Right renal cortex interstitium (tissue), 3 donors: ENCODE measurements around the gene POLR2F. TPM values are rescaled to one million over a fixed set of nuclear protein-coding genes. Genes with fewer than 3 reads are reported as not detected.

Experiments used
- DNase-seq, 3 donors: peaks; one replicate each; pipeline ENCODE4 v3.0.0-alpha.2; 2013; ENCODE audit warnings: low read depth in 3 of 3, low spot score in 2 of 3
- polyA plus RNA-seq, 3 donors: library from polyadenylated mRNA; unstranded; fragments of 120-200 nt; gene quantifications; one replicate each; pipeline ENCODE4 v1.2.1, GENCODE V29; 2013; ENCODE audit not compliant: insufficient read length in 3 of 3

POLR2F gene
- polyA plus RNA-seq, 3 donors = 66.2 to 78.4 (median 72.5) TPM

DNA sequence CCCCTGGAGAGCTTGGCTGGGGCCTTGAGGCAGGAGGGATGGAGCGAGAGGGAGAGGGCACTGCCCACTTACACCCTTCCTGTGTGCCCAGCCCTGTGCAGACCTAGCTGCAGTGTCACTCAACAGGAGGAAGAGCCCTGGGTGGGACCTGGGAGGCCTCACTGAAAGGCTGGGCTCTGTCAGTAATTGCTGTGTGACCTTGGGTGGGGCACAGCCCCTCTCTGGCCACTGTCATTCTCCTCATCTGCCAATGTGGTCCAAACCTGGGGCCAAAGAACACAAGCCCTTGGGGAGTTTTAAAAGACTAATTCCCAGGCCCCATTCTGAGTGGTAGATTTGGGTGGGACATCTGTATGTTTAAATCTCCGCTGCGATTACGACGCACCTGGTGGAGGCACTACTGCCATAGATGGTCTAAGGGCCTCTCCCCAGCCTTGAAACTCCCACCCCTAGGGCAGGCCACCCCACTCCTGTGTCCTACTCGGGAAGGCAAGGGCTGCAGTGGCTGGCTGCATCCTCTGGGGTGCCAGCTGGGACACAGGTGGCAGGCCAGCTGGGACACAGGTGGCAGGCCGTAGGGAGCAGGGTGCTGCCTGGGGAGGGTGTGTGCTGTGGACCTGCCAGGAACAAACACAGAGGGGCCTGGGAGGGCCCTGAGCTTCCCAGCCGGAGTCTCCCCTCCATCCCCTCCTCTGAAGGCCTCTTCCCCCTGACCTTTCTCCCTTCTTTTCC lies 43.2 kb downstream of the POLR2F start:
- no peak for DNase-seq

DNA sequence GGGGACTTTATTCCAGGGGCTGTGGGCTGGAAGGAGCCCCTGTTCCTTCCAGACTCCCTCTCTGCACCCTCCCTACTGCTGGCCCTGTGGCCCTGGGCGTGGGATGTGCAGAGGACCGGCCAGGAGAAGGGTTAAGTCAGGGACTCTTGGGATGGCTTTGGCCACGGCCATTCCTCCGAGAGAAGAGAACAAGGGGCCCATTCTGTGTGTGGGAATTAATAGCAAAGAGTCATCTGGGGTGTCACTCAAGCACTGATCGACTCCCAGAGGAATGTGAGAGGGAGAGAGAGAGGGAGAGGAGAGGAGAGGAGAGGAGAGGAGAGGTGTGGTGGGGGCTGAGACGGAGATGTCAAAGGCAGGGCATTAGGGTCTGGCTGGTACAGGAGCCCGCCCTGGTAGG lies 45.0 kb downstream of the POLR2F start:
- no peak for DNase-seq

DNA sequence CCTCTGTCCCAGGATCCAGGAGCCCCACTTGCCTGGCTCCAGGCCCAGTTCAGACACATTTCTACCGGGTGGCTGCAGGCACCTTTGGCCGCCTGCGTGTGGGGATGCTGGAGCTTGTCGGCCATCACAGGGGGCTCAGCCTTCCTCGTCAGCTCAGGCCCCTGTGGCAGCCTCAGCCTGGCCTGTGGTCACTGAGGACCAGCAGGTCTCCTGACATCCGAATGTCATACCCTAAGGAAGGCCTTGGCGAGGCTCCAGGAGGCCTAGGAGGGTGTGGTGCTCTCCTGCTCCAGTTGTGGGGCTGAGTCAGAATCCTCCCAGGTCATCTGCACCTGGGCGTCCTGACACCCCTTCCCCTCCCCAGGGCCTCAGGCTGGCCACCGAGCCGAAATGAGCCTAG lies 45.7 kb downstream of the POLR2F start:
- no peak for DNase-seq

DNA sequence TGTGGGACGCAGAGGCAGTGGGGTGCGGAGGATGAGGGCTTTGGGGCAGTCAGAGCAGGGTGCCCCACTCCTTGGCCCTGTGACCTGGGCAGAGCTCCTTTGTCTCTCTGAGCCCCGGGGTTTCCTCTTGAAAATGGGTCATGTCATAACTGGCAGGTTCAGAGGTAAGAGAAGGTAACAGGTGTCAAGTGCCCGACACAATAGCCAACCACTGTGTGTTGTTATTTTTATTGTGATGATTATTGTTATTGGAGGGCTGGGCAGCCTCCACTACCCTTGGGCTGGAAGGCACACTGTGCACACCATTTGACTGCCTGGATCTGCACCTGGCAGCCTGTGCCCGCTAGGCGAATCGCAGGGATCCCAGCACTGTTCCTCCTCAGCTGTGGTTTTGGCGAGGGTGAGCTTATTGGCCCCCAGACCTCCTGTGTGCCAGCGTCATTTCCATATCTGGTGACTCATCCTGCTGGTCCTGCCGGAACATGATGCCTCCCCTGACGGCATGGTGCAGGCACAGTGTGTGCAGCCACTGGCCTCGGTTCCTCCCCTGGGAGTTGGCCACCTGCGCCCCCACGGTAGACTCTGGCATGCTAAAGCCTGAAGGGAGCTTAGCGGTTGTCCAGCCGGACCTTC lies 46.3 kb downstream of the POLR2F start:
- no peak for DNase-seq

DNA sequence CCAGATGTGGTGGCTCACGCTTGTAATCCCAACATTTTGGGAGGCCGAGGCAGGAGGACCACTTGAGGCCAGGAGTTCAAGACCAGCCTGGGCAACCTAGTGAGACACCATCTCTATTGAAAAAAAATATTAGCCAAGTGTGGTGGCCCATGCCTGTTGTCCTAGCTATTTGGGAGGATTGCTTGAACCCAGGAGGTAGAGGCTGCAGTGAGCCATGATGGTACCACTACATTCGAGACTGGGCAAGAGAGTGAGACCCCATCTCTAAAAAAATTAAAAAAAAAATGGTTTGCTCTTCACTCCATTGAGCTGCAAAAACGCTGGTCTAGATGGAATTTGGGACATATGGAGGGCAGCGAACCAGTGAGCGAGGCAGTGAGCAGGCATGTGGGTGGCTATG lies 52.4 kb downstream of the POLR2F start:
- DNase-seq = no peak

DNA sequence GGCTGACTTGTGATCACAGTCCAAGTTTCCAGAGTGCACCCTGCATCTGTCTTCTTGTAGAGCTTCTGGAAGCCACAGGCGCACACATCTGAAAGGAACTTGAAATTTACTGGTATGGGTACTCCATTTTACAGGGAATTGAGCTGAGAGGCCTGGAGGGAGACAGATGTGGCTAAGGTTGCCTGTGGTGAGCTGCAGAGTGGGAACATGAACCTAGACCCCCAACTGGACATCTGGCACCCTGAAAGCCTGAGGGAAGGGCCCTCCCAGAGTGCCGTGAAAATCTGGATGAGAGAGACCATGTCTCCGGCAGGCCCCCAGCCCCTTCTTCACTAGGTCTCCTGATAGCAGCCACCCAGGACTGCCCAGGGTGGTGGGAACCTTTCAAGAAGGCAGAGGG lies 53.4 kb downstream of the POLR2F start:
- no peak for DNase-seq

DNA sequence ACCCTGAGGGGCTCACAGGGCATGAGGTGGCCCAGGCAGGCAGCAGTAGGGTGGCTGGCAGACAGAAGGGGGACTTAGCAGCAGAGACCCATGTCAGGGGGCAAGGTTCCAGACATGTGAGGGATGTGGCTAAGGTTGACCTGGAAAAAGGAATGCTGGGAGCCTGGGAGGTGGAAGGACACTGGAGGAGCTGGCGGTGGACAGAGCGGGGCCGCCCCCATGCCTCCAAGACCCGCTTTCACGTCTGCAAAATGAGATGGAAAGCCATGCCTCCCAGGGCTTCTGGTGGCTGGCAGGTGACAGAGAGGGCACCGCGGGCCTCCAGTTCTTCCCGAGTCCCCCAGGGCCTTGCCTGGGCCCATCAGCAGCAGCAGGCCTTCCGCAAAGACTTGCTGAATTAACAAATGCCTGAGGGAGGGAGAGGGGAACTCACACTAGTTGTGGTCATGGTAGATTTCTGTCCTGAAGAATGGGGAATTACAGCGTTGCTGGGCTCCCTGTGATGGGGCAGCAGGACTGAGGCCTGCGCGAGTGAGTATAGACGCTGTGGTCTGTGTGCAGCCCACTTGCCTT lies 53.9 kb downstream of the POLR2F start:
- no peak for DNase-seq

DNA sequence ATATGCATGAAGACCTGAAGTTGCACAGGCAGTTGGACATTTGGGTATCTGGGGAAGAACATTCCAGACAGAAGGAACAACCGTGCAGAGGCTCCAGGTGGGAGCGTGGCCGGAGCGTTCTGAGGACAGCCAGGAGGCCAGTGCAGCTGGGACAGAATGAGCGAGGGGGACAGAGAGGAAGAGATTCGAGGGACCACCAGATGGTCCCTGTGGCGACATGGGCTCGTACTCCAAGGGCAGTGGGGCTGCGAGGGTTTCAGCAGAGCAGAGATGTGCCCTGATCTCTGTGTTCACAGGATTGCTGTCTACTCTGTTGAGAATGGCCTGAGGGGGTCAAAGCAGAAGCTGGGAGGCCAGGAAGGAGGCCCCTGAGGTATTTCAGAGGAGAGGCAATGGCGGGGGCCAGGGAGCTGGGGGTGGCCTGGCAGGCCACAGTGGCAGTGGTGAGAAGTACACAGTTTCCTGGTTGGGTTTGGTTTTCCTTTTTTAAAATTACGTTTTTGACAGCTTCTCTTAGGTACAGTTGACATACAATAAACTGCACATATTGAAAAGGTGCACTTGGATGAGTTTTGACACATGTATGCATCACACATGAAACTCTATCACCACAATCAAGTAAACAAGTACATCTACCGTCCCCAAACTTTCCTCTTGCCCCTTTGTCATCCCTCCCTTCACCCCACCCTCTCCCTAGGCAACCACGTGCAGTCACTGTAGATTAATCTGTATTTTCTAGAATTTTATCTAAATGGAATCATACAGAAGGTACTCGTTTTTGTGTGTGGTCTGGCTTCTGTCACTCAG lies 55.7 kb downstream of the POLR2F start:
- no peak for DNase-seq

DNA sequence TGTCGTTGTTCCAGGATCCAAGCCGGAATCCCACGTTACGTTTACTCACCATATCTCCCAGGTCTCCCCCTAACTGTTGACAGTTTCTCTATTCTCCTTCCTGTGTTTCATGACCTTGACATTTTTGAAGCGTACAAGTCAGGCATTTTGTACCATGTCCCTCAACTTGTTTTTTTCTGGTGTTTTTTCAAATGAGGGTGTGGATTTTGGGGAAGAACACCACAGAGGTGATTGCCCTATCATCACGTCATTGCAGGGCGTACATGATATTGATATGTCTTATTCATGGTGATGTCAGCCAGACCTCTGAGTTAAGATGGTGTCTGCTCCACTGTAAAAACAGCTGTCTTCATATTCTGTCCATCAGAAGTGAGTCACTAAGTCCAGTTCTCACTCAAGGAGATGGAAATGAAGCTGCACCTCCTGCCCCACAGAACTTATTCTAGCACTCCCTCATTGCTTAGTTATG lies 59.1 kb downstream of the POLR2F start:
- no peak for DNase-seq

DNA sequence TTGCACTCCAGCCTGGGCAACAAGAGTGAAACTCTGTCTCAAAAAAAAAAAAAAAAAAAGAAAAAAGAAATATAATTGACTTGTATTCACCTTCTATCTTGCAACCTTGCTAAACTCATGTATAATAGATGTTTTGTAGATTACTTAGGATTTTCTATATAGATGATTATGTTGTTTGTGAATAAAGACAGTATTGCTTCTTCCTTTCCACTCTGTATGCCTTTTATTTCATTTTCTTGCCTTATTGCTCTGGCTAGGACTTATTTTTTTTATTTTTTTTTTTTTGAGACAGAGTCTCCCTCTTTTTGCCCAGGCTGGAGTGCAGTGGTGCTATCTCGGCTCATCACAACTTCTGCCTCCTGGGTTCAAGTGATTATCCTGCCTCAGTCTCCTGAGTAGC lies 60.6 kb downstream of the POLR2F start:
- no peak for DNase-seq

DNA sequence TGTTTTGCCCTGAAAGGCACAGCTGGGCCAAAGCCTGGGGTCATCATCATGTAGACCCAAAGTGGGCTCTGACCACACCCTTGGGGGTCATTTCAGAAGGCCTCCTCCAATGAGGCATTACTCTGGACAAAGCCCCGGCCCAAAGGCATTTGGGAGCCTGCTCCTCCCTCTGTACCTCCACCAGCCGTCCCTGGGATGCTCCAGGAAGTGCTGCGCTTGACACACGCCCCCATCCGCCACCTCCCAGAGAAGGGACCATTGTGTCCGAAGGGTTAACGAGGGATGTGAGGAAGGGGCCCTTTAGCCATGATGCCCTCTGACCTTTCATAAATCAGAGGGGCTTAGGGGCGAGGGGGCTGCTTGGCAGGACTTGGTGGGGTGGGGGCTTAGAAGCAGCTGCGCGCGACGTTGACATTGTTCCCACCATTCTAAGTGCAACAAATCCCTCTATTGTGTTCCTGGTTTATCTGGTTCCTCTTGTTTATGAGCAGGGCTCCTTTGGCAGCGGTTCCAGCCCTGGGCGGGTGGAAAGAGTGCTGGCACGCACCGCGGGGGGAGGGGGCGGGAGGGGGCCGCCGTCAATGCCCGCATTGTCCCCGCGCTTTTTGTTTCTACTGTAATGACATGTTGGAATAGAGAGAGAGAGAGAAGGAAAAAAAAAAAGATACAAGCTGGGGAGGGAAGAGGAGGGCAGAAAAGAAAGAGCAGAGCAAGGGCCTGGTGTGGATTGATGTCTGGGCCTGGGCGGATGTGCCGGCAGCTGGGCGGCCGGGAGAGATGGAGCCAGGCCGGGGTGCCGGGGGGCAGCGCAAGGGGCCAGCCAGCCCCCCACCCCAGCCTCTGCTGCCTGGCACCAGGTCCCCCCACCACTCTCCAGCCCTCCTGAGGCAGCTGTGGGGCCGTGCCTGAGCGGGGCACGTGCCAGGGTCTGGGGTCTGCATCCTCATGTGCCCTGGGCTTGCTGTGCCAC lies 63.0 kb downstream of the POLR2F start:
- no peak for DNase-seq

DNA sequence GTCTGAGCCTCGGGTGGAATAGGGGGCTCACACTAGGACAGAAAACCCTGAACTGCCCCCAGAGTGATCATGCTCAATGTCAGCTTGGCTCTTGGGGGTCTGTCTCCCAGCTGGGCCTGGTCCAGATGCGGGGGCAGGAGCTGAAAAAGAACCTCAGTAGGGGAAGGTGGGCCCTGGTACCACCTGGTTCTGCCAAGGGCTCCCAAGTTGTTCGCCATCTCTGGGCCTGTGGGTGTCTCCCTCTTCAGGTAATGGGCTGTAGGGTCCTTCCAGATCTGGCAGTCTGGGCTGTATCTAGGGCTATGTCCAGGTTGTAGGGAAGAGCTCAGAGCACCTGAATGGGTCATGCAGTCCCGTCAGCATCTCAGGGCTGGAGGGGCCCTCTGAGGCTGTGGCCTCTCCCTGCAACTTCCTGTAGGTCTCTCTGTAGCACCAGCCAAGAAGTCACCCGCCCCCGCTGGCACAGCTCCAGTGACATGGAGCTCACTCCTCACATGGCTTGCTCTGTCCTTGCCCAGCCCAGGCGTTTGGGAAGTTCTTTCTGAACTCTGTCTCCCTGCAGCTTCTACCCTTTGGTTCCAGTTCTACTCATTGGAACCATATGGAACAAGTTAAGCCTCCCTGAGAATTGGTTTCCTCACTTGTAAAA lies 63.9 kb downstream of the POLR2F start:
- DNase-seq = no peak

DNA sequence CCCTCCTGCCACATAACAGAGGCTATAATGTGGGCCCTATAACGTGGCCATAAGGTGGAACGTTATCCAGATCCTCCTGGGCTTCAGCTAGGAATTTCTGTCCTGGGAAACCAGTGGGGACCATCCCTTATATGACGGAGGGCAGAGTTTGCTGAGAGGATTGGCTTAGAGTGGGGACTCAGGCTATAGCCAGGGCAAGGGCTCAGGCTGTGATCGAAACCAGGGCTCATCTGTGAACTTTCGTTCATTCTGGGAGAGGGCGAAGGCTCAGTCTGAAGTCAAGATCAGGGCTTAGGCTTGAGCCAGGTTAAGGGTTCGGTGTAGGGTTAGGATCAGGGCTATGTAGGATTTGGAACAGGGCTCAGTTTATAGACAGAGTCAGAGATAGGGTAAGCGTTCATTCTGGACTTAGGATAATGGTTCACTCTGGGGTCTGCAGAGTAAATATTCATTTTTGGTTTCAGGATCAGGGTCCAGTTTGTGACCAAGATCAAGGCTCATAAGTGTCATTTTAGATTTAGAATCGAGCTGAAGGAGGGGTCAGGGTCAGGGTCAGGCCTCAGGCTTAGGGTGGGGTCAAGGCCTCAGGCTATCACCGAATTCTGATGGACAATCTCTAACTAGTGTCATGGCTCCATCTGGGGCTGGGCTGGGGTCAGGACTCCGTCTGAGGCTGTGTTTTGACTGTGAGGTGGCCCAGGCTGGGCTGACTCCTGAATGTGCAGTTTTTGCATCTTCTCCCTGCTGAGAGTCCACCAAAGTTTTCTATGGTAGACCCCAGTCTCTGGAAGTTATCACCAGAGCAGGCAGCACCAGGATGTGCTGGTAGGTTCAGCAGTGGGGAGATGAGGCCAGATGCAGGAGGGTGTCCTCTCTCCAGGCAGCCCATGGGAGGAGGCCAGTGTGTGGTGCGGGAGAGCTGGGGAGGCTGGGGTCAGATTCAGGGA lies 64.7 kb downstream of the POLR2F start:
- no peak for DNase-seq

Other genes starting within 250 kb of the POLR2F start
- gene GCAT, start 145.8 kb upstream of the POLR2F start, polyA plus RNA-seq = 10 to 100 TPM; 12.4 to 14.3 (median 12.6) TPM
- not detected for gene GALR3, start 130.3 kb upstream of the POLR2F start, polyA plus RNA-seq
- gene ANKRD54, start 109.4 kb upstream of the POLR2F start, polyA plus RNA-seq = 10 to 100 TPM; 22.7 to 27.1 (median 26.4) TPM
- 1,000 to 10,000 TPM; 1,125 to 1,137 (median 1,131) TPM for gene EIF3L, start 104.3 kb upstream of the POLR2F start, polyA plus RNA-seq
- 10 to 100 TPM; 24.4 to 28.9 (median 27.2) TPM for gene MICALL1, start 47.4 kb upstream of the POLR2F start, polyA plus RNA-seq
- gene C22orf23, start 98 bp upstream of the POLR2F start, polyA plus RNA-seq = 1 to 10 TPM; 5.8 to 6.5 (median 5.9) TPM
- under 1 TPM; 0.46 to 0.86 (median 0.62) TPM for gene SOX10, start 30.9 kb downstream of the POLR2F start, polyA plus RNA-seq
- gene PICK1, start 103.7 kb downstream of the POLR2F start, polyA plus RNA-seq = 10 to 100 TPM; 26.6 to 32.0 (median 28.1) TPM
- gene SLC16A8, start 130.5 kb downstream of the POLR2F start, polyA plus RNA-seq = 1 to 10 TPM in 1 of 3 donors, under 1 TPM in 2; 0.24 to 1.0 (median 0.76) TPM
- 1 to 10 TPM; 4.3 to 4.8 (median 4.3) TPM for gene BAIAP2L2, start 157.0 kb downstream of the POLR2F start, polyA plus RNA-seq
- 10 to 100 TPM; 29.3 to 42.3 (median 29.9) TPM for gene PLA2G6, start 228.1 kb downstream of the POLR2F start, polyA plus RNA-seq
- 1 to 10 TPM; 2.3 to 2.5 (median 2.5) TPM for gene MAFF, start 248.3 kb downstream of the POLR2F start, polyA plus RNA-seq